Raji (cell line): ENCODE results near the gene TMEM168.

Experiments used
- POLR2A ChIP-seq: IDR thresholded peaks from 2 replicates; pipeline ENCODE4 v1.6.1; 2011; ENCODE audit warnings: low read depth, low read length, control low read depth; ENCODE audit not compliant: insufficient read depth

The TMEM168 gene

DNA sequence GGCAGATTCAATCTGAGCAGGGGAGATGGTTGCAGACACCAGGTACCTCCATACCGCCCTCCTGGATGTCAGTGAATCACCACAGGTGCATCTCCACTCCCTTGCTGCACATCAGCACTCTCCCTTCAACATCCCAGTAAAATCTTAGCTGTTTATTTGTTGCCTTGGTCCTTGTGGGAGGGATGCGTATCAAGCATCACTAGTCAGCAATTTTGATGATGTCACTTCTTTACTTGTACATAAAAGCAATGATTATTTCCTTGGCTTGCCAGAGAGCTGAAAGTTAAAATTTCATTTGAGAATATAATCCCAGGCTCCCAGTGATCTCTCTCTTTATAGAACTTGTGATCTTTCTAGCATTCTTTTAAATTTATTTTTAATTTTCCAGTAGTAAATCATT is 49.5 kb downstream of the TMEM168 start:
- no peak for TF ChIP-seq POLR2A

- TF ChIP-seq POLR2A: no peak
Measured at GRCh38 chr7:112739436-112740180, 50.6 kb downstream of the TMEM168 start.

DNA sequence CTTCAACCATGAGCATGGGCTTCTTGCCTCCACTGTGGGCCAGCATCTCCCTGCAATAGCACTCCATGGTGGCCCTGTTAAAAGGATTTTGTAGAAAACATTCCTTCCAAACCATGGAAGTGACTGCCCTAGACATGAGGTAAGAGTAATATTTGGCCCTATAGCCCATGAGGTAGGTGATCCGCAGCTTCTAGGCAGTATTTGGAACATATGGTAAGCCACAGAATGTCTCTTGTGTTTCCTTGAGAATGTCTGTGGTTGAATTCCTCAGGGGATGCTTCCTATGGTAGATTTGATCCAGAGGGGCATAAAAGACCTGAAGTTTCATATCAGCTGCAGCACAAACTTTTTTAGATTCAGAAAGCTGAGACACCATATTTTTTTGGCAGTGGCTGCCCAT is 54.9 kb downstream of the TMEM168 start:
- no peak for TF ChIP-seq POLR2A

DNA sequence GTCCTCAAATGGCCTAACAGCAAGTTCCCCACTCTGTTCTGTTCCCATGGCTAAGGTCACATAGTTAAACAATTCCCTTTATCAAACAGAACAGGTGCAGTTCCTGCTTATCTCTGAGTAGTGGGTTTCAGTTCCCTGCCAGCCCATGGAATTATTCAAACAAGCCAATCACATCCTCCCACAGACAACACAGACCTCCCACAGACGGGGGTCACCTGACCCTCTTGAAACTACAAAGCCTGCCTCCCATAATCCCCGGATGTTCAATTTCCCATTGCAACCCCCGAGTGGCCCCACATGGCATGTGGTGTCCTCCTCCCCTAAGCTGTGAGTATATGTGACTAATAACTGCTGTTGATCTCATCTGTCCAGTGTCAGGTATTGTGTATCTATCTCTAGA is 64.1 kb downstream of the TMEM168 start:
- no peak for TF ChIP-seq POLR2A

DNA sequence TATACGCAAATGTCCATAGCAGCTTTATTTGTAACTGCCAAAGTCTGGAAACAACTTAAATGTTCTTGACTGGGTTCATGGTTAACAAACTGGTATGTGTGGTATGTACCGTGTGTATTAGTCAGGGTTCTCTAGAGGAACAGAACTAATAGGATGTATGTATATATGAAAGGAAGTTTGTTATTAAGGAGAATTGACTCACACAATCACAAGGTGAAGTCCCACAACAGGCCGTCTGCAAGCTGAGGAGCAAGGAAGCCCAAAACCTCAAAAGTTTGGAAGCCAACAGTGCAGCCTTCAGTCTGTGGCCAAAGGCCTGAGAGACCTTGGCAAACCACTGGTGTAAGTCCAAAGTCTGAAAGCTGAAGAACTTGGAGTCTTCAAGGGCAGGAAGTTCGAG is 66.8 kb downstream of the TMEM168 start:
- TF ChIP-seq POLR2A: no peak

- no peak for TF ChIP-seq POLR2A
Measured at GRCh38 chr7:112721366-112721765, 68.8 kb downstream of the TMEM168 start.

DNA sequence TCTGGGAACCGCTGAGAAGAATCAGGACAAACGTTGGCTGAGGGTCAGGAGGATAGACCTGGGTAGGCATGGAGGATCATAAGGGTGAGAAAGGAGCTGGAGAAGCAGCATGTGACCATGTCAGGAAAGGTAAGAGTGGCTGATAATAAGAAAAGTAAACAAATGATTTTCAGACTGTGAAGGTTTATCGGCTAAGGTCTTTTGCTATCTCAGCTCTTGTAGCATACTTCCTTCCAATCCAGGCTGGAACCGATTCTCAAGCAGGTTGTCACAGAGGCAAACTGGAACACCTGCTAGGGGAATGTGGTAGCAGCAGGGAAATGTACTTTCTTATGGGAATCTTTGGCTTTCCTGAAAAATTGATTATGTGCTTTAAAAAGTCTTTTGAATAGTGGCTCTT is 74.7 kb downstream of the TMEM168 start:
- no peak for TF ChIP-seq POLR2A

DNA sequence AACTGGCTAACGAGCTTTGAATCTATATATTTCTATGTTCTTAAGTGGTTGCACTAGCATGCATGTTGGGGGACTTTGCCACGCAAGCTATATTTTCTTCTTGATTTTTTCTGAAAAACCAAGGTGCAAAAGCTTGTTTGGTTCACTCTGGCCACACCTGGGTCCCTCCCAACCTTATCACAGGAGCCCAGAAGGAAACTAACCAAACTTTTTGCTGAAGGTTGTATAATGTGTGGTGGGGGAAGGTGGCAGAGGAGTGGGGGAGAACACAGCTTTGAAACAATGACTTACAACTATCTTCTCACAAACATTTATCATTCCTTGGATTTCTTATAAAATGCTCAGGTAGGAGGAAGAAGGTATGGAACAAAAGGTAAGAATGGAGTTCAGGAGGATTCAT is 75.3 kb downstream of the TMEM168 start:
- TF ChIP-seq POLR2A: no peak
